Amniotic stem cell (primary cell): ENCODE data around the gene LGI4.

Experiments
- DNase-seq: peaks from one replicate; lab custom pipeline; 2025; lab: John Stamatoyannopoulos, UW

LGI4 gene

DNA sequence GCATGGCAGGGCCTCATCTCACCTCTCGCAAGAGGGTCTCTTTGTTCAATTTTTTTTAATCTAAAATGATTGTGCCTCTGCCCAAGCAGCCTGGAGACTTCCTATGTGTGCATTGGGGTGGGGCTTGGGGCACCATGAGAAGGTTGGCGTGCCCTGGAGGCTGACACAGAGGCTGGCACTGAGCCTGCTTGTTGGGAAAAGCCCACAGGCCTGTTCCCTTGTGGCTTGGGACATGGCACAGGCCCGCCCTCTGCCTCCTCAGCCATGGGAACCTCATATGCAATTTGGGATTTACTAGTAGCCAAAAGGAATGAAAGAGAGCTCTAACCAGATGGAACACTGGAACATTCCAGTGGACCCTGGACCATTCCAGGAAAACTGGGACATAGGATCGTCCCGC is 11.3 kb downstream of the LGI4 start:
- no peak for DNase-seq

DNA sequence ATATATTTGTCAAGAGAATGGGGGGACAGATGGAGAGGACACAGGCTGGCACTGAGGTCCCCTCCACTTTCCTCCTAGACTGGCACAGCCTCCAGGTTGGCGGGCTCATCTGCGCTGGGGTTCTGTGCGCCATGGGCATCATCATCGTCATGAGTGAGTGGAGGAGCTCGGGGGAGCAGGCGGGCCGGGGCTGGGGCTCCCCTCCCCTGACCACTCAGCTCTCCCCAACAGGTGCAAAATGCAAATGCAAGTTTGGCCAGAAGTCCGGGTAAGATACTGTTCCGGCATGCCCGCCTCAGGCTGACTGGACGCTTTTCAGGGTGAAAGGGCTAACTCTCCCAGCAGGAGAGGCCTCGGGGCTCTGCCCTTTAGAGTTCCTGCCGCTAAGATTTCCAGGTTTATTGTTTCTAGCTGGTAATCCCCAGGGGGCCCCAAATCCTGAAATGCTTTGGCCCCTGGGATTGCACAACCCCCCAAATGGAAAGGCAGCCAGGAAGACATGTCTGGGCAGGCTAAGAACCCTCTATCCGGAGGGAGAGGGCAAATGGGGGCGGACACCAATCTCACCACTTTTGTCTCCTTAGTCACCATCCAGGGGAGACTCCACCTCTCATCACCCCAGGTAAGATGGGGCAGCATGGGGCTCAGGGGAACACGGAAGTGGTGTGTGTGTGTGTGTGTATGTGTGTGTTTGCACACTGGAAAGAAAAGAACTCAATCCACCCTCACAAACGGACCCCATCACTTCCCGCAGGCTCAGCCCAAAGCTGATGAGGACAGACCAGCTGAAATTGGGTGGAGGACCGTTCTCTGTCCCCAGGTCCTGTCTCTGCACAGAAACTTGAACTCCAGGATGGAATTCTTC is 11.9 kb downstream of the LGI4 start:
- DNase-seq: no peak

DNA sequence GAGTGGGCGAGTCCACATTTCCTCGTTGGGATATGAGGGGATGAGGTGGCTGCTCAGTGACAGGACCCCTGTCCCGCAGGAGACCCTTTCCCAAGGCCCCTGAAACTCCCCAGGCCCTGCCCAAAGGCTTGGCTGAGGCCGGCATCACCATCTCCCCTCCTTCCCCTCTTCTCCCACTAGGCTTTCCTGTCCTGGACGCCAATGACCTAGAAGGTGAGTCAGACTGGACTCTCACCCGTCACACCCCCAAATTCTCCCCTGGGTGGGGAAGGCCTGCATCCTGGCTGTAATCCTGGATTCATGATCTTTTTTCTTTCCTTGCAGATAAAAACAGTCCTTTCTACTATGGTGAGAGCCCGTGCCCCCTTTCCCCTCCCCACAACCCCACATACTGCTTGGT is 14.0 kb downstream of the LGI4 start:
- no peak for DNase-seq

DNA sequence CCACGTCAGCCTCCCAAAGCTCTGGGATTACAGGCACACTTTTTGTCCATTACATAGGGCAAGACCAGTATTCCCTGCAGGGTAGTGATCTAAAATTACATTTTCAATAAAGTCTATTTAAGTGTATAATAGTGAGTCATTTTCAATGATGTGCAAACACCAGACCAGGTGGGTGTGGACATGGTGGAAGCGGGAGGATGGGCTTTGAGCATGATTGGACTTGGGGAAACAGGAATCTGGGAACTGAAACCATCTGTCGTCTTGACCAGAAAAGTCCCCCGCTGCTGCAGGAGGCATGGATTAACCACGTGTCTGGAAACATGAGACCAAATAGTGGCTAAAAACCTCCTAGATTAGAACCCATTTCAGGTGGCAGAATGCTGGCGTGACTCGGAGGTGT is 14.4 kb downstream of the LGI4 start:
- DNase-seq: no peak

DNA sequence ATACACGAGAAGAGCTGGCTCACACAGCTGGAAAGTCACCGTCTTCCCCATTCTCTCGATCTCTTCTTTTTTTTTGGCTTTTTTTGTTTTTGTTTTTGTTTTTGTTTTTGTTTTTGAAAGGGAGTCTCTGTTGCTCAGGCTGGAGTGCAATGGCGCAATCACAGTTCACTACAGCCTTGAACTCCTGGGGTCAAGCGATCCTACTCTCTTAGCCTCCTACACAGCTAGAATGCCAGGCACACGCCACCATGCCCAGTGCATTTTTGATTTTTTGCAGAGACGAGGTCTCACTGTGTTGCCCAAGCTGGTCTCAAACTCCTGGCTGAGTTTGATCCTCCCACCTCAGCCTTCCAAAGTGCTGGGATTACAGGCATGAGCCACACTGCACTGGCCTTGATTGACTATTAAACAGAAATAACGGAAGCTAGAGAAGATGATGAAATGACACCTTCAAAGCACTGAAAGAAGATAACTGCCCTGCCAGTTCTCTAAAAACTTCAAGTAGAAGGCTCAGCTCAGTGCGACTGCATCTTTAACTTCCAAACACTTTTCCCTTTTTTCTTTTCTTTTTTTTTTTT is 15.2 kb downstream of the LGI4 start:
- no peak for DNase-seq

DNA sequence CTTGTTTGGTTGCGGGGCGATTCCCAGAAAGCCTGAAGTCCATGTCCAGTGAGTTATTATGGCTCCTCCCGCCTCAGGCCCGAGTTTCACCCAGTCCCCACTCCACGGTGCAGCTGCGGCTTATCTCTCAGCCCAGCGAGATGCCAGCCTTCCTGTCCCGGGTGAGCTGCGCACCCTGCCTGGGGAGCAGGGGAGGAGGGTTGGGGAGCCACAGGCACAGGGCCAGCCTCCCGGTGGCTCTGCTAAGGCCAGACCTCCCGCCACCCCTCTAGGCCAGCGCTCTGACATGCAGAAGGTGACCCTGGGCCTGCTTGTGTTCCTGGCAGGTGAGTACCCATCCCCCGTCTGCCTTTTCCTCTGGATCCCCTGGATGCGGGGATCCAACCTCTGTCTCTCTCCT is 15.8 kb downstream of the LGI4 start:
- DNase-seq: no peak

DNA sequence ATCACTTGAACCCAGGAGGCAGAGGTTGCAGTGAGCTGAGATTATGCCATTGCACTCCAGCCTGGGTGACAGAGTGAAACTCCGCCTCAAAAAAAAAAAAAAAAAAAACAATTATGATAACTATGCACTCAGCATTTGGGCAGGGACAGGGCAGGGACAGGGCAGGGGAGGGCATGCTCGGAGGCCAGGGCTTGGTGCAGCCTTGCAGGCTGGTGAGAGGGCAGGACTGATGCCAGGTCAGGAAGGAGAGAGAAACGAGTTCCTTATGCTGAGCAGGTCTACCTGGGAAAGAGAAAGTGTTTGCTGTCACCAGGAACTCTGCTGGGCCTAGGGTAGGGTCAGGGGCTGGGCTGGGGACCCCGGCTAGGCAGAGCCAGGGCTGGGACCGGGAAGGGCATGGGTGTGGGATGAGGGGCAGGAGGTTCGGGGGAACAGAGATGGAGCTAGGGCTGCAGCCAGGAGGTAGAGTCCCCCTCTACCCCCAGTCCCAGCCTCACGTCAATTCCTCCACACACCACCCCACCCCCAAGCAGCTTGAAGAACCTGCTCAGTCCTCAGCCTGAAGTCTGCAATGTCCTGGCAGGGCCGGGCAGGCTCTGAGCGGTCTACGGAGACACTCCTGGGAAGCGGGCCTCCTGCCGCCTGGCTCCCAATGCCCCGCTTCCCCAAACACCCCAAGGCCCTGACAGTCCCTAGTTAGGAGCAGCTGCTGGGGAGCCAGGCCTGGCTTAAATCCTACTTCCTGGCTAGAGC is 16.4 kb downstream of the LGI4 start:
- no peak for DNase-seq

DNA sequence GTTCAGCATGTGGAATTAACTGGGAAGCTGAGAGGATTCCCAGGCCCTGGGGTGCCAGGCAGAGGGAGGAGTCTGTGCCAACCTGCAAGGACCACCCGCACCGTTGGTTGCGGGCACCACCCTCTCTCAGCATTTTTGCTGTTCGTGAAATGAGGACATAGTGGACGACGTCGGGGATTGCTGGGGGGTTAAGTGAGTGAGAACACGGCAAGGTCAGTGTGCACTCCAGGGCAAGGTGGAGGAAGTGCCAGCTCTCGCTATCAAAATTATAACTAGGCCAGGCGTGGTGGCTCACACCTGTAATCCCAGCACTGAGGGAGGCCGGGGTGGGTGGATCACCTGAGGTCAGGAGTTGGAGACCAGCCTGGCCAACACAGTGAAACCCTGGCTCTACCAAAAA is 17.1 kb downstream of the LGI4 start:
- no peak for DNase-seq

DNA sequence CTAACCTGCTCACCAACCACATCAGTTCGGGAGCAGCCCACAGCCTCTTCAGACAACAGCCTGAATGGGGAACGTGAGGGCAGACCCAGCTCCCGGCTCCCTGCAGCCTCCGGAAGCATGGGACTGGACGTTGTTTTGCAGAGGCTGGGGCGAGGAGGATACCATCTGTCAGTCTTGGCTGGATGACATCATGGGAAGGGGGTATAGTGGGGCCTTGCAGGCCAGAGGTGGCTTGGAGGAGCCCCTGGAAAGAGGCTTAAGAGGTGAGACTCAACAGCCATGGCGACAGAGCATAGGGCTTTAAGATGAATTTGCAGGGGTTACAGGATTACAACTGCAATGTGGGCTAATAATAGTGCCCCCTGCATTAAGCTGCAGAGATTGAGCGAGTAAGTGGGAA is 17.7 kb downstream of the LGI4 start:
- DNase-seq: no peak

DNA sequence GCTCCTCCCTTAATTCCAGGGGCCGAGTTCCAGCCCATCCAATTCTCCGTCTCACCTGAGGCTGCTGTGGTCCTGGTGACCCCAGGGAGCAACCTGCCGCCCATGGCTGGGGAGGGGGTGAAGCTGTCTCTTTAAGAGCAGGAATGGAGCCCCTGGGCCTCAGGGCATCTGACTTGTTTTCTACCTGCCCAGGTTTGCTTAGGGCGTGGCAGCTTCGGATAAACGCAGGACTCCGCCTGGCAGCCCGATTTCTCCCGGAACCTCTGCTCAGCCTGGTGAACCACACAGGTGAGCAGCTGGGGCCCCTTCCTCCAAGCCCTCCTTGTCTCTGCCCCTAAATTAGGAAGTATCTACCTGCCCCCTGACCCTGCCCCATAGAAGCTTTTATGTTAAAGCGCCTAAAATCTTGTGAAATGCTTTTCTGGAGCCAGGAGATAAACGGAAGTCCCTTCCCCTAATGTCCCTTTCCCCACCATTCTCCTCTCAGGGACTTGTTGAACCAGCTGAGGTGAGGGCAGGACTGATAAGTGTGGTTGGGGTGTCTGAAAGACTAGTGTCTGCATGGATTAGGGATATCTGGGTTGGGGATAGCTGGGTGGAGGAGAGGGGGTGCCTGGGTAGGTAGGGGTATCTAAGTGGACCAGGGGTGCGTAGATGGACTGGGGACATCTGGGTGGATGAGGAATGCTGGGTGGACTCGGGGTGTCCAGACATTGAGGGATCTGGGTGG is 18.6 kb downstream of the LGI4 start:
- DNase-seq: no peak

DNA sequence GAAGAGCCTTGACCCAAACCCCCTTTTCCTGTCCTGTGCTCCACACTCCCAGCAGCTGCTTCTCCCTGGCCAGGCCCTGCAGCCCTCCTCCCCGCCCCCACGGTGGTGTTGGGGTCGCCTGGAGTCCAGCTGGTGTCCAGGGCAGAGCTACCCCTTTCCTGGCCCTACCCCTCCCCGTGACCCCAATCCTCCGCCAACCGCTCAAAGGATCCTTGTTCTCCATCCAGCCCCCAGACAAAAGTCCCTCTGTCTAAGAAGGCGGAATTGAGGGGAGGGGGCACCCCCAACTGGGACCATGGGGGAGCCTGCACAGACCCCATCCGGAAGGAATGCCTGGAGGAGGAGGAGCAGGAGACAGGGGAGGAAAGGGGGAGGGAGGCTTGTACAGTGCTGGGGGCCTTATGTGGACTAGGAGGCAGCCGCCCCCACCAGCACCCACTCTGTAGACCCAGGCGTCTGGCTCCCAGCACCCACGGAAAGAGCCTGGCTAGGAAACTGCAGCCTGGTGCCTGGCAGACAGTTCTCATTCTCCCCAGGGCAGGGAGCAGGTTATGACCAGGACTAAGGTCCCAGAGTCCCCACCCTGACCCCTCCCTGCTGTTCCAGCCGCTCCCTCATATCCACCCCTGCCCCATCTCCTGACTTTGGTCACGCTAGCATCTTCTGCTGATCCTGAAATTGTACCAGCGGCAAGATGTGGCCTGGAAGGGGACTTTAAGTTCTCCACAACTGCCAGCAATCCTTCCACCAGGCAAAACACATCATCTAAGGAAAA is 19.5 kb downstream of the LGI4 start, which contains the start of gene FXYD3:
TSS of gene FXYD3 (plus strand) at position 647 of the 775 bp plus-strand sequence. CDS start 3,554 bp downstream, outside the sequence.
- no peak for DNase-seq

DNA sequence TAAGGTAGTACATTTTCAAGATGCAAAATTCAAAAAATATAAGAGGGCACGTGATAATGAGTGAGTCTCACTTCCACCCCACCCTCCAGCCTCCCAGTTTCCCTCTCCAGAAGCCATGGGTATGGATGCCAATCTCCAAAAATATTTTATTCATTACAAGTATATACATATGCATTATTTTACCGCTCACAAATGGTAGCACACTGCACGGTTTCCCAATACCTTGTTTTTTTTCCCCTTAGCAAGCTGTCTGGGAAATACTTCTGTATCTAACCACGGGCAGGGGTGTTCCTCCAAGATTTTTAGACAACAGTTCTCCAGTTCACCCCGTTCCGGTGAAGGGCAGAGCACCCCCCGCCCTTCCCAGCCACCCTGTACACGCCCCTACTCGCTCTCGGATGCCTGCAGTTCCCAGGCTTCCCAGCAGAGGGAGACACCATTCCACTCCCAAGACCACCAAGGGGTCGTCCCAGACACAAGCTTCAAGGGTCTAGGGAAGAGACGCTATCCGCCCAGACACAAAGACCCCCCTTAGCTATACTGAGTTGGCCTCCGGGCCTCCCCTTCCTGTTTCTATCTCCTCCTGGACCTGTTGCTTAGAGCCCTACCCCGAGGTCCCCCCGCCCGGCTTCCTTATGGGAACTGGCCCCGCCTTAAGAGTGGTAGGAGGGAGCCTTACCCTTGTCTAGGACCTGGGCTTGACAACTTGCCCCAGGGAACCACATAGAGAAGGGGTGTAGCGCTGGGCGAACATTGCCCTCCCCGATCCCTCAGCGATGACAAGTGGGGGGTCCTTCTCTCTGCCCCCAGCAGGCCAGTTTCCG is 20.3 kb downstream of the LGI4 start:
- no peak for DNase-seq

DNA sequence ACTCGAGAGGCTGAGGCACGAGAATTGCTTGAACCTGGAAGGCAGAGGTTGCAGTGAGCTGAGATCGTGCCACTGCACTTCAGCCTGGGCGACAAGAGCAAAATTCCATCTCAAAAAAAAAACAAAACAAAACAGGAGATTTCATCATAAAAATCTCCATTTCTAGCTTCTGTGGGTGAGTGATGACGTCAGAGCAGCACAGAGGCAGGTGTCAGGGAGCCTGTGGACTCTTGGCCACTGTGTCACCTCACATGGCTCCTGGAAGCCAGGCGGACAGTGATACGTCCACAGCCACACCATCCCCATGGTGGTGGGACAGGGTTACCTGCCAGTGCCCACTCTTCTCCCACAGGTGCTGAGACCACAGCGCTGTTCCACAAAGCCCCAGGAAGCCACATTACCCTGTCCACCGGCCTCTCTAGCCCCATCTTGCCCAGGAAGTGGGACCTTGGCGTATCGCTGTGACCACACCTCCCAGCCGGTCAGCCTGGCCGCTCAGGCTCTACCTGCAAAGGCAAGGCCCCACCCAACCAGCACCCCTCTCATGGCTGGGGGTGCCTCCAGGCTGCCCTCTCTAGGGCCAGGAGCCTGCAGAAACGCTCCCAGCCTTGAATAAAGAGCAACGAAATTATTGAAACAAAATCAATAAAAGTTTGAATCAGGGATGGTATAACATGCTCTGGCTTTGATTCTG is 21.7 kb downstream of the LGI4 start:
- no peak for DNase-seq

DNA sequence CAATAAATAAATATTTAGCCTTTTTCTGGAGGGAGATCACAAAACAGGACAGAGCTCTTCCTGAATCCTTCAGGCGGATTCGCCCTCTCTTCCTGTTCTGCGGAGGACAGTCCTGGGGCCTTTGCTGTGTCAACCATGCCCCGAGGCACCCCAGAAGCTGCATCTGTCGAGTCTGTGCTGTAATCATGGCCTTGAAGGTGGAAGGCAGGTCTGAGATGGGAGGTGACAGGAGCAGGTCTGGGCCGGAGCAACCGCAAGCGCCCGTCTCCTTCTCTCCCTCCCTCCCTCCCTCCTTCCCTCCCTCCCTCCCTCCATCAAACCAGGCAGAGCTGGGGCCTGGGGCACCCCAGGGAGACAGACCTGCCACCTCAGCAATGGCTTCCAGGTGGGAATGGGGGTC is 23.9 kb downstream of the LGI4 start:
- no peak for DNase-seq

DNA sequence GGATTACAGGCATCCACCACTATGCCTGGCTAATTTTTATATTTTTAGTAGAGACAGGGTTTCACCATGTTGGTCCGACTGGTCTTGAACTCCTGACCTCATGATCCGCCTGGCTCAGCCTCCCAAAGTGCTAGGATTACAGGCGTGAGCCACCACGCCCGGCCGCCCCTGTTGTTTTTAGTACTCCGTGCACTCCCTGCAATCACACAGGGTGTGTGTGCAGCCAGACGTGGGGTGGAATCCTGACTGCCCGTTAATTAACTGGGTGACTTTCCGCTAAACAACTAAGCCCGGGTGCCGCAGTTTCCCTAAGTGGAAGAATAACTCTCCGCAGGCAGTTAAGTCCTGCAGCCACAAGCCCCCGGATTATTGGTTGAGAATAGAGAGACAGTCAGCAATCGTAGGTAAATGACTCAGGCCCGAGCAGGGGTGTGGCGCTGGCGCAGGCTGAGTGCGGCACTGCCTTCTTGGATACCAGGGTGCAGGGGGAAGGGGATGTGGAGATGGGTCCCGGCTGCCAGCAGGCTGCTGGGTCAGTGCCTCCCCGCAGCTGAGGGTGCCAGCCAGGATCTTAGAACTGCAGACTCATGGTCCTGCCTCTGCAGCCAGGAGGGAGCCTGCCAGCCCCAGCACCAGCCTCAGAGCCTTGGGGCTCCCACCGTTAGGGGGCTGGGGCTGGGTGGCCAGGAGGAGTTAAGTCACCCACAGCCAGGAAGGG is 25.3 kb downstream of the LGI4 start:
- no peak for DNase-seq

DNA sequence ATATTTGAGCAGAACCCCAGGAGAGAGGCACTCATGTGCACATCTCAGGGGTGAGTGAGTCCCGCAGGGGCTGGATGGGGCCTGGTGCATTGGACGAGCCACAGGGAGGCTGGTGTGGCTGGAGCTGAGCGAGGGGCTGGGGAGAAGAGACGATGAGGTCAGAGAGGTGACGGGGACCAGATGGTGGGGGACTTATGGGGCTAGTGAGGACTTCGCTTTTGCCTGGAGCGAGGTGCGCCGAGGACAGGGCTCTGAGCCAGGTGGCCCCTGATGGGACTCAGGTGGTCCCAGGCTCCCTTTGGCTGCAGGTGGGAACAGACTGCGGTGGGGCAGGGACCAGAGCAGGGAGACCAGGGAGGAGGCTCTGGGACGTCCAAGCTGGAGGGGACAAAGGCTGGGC is 26.1 kb downstream of the LGI4 start:
- no peak for DNase-seq

DNA sequence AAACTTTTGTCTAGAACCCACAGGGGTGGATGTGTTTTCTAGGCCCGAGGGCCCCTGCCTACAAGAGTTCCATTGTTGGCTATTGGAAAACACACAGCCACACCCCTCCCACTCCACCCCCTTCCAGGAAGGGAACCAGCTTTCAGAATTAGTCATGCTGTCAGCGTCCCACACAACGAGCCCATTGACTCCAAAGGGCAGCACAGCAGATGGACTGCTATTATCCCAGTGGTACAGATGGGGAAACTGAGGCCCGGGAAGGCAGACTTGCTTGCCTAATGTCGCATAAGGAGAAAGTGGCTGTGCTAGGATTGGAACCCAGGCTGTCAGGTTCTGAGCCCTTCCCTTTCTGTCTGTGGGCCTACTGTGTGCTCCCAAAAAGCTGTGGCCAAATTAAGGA is 27.3 kb downstream of the LGI4 start:
- no peak for DNase-seq

DNA sequence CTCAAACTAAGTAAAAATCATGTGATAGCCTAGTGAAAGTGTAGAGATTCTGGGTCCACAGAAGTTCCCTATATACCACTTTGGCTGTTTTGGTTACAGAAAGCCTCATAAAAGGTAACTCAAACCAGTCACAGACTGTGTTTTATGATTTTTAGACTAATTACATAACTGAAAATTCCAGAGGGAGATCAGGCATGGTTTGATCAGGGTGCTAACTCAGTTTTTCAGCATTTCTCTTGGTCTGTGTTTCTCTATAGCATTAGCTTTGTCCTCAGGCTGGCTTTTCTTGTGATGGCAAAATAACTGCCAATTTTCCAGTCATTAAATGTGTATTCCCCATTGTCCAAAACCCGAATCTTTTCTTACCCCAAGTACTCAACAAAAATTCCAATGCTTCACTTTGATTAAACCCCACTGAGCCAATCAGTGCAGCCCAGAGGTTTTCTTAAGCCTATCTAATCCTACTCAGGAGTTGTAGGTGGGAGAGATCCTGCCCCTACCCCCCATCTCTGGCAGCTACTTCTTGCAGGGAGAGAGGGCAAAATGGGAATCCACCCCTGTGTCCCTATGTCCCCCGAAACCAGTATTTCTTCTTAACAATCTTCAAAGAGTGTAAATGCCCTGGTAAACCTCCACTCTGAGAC is 27.8 kb downstream of the LGI4 start:
- no peak for DNase-seq

DNA sequence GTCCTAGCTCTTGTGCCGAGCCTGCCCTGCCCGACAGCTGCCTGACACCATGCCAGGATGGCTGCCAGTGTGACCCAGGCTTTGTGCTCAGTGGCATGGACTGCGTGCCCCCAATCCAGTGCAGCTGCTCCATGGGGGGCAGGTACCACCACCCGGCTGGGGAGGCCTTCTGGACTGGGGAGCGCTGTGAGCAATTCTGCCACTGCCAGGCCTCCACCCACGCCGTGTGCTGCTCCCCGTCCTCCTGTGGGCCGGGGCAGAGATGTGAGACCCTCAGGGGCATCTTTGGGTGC is 28.6 kb downstream of the LGI4 start:
- no peak for DNase-seq
